Astrocyte of the cerebellum (primary cell): ENCODE measurements around the gene AGO3.
A peak's percentile ranks its signal among the peaks of the same experiment; 100 is the strongest.

ENCODE experiments used
- DNase-seq: peaks from one replicate; pipeline ENCODE4 v3.0.0-alpha.2; 2011; ENCODE audit warnings: low read depth
- H3K4me3 ChIP-seq: 2 replicates; pipeline ENCODE4 v1.5.1; 2011; ENCODE audit warnings: mild to moderate bottlenecking, low read depth, low read length, moderate library complexity
- CTCF ChIP-seq: IDR thresholded peaks from 2 replicates; pipeline ENCODE4 v1.5.1; 2012; ENCODE audit warnings: low read length, low read depth, moderate library complexity, mild to moderate bottlenecking; ENCODE audit errors: missing control alignments
- in situ Hi-C: cut with HindIII; loops from 2 replicates; pipeline ENCODE4 v1.10.0; 2017; ENCODE audit warnings: low sequenced_read_pairs

The AGO3 gene

GRCh38 chr1:36083219-36083618, 152.3 kb downstream of the AGO3 start:
- H3K4me3 ChIP-seq = no peak overlapping the region
- no peak for TF ChIP-seq CTCF
- no peak for DNase-seq
- in situ Hi-C loops = no loop called here

GRCh38 chr1:36083635-36084496, 153.0 kb downstream of the AGO3 start, which contains the start of gene TEKT2:
TSS of gene TEKT2 (plus strand) at chr1:36084094. CDS start at chr1:36084922, 828 bp downstream.
- H3K4me3 ChIP-seq = peak within 1 kb of the TSS; percentile 48
- no peak for DNase-seq
- TF ChIP-seq CTCF = no peak
- in situ Hi-C loops = no loop called here

- TF ChIP-seq CTCF = peak; percentile 40
- peak overlapping the region; percentile 48 for H3K4me3 ChIP-seq
- in situ Hi-C loops = no loop called here
- no peak for DNase-seq
Measured at GRCh38 chr1:36084497-36085115, 153.7 kb downstream of the AGO3 start.

- no peak for TF ChIP-seq CTCF
- no peak for DNase-seq
- in situ Hi-C loops = no loop called here
- H3K4me3 ChIP-seq = no peak overlapping the region
Measured at GRCh38 chr1:36085126-36085525, 154.2 kb downstream of the AGO3 start.

DNA sequence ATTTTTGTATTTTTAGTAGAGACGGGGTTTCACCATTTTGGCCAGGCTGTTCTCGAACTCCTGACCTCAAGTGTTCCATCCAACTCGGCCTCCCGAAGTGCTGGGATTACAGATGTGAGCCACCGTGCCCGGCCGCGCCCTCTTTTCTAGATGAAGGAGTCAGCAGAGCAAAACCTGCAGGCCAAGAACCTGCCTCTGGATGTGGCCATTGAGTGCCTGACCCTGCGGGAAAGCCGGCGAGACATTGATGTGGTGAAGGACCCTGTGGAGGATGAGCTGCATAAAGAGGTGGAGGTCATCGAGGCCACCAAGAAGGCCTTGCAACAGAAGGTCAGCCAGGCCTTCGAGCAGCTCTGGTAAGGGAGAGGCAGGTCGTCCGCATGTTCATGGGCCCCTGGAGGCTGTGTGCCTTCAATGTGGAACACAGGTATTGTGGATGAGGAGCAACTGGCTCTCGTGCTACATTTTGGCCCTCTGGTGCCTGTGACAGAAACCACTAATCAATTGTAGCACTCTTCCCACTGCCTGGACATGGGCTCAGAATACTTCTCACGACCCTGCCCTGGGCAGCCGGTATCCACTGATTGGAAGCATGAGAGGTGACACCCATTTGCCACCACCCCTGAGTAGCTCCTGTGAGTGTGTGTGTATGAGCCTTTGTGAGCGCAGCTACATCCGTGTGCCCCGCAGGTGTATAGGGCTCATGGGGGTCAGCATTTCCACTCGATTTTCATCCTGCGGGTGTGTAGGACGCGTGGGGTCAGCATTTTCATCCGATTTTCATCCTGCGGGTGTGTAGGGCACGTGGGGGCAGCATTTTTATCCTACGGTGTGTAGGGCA, 155.0 kb downstream of the AGO3 start:
- TF ChIP-seq CTCF = no peak
- no peak overlapping the region for H3K4me3 ChIP-seq
- DNase-seq = no peak
- in situ Hi-C loops = no loop called here

GRCh38 chr1:36086529-36087232, 155.8 kb downstream of the AGO3 start:
- in situ Hi-C loops = no loop called here
- no peak for TF ChIP-seq CTCF
- no peak overlapping the region for H3K4me3 ChIP-seq
- DNase-seq = no peak
